ENCODE measurements around the gene IL18. TPM values are rescaled to one million over a fixed set of nuclear protein-coding genes. Genes with fewer than 3 reads are reported as not detected.
A peak's percentile ranks its signal among the peaks of the same experiment; 100 is the strongest.

IL18 gene
- total RNA-seq (10 to 100 TPM in 2 of 9 donors, 1 to 10 TPM in 6, under 1 TPM in 1; 0.88 to 23.9 (median 2.0) TPM), polyA plus RNA-seq (1 to 10 TPM; 1.1 to 3.4 TPM)
- long read RNA-seq, donor 1, partial matches to known transcripts, result 0 of 1 reads
- long read RNA-seq, donor 1, other reads (novel, unspliced or antisense), result 1 of 1 reads
- long read RNA-seq, donor 2, partial matches to known transcripts, result 0 of 2 reads
- long read RNA-seq, donor 2, other reads (novel, unspliced or antisense), result 1 of 2 reads
- long read RNA-seq, donor 3, result 0 reads

GRCh38 chr11:112163875-112164685 lies at the start of gene IL18:
Gene IL18, minus strand, starts transcription at chr11:112164094. Its CDS starts 9,041 bp downstream, at chr11:112155053.
- TF ChIP-seq POLR2A (IDR thresholded peaks at IDR 0.05) (no peak), CTCF (IDR thresholded peaks at IDR 0.05) (no peak)
- ATAC-seq (peak; percentile 44 to 64 (median 50)), DNase-seq (peak in 2 of 5 donors; percentile 45 to 64)
- intact Hi-C loops (cut with DNase I), result loop anchor here in 2 of 10 donors (10.0 kb wide), 1 partner anchor 49 kb away; no protein-coding TSS in a partner anchor
- H3K4me3 ChIP-seq, result peak within 1 kb of the TSS in 8 of 12 donors; percentile 13 to 58 (median 23)
- peak within 1 kb of the TSS in 2 of 12 donors; percentile 9 to 84 for H3K27ac ChIP-seq
- 70 to 79% (median 74%) methylated on average over 12 of the region's 12 CpGs for WGBS, 4 donors
- H3K36me3 ChIP-seq, result no peaks in the 10 kb centered on the region
- no peaks in the 10 kb centered on the region for H3K27me3 ChIP-seq
- peaks cover 0 to 22% (median 0%) of the 10 kb centered on the region in 12 donors for H3K4me1 ChIP-seq
- no peaks in the 10 kb centered on the region for H3K9me3 ChIP-seq

- H3K9me3 ChIP-seq, result no peaks in the 10 kb centered on the region
- peaks cover 0 to 39% (median 0%) of the 10 kb centered on the region in 9 donors for H3K36me3 ChIP-seq
- intact Hi-C loops (cut with DNase I), result loop anchor here in 3 of 10 donors (10.0 kb wide), 3 partner anchors 352 to 1322 kb away; no protein-coding TSS in a partner anchor
- H3K4me3 ChIP-seq, result no peak overlapping the region
- TF ChIP-seq CTCF (IDR thresholded peaks at IDR 0.05), result no peak
- H3K27ac ChIP-seq, result no peak overlapping the region
- DNase-seq, result no peak
- ATAC-seq, result peak in 2 of 4 donors; percentile 40 to 52
- peaks cover 0 to 7% (median 0%) of the 10 kb centered on the region in 12 donors for H3K4me1 ChIP-seq
- H3K27me3 ChIP-seq, result no peaks in the 10 kb centered on the region
These were observed 48.8 kb upstream of the IL18 start for GRCh38 chr11:112212710-112213109.

- Histone ChIP-seq H3K36me3 (peaks cover 0 to 37% (median 0%) of the 10 kb centered on the region in 9 donors), H3K9me3 (no peaks in the 10 kb centered on the region), H3K27ac (no peak overlapping the region), H3K27me3 (no peaks in the 10 kb centered on the region), H3K4me3 (no peak overlapping the region), H3K4me1 (peaks cover 0 to 7% (median 0%) of the 10 kb centered on the region in 12 donors)
- WGBS, 4 donors, result 85 to 96% (median 94%) methylated on average over 3 of the region's 3 CpGs
- intact Hi-C loops (cut with DNase I), result loop anchor here in 3 of 10 donors (10.0 kb wide), 3 partner anchors 353 to 1323 kb away; no protein-coding TSS in a partner anchor
- DNase-seq (no peak), ATAC-seq (no peak)
- TF ChIP-seq CTCF (IDR thresholded peaks at IDR 0.05), result no peak
- no peak for TF ChIP-seq POLR2A (IDR thresholded peaks at IDR 0.05)
These were observed 48.4 kb upstream of the IL18 start for GRCh38 chr11:112212290-112212689.

- Histone ChIP-seq H3K27me3 (no peaks in the 10 kb centered on the region), H3K27ac (no peak overlapping the region), H3K9me3 (no peaks in the 10 kb centered on the region), H3K4me3 (no peak overlapping the region), H3K4me1 (peaks cover 0 to 7% (median 0%) of the 10 kb centered on the region in 12 donors), H3K36me3 (peaks cover 0 to 31% (median 0%) of the 10 kb centered on the region in 9 donors)
- DNase-seq, result no peak
- intact Hi-C loops (cut with DNase I), result loop anchor here in 3 of 10 donors (10.0 kb wide), 3 partner anchors 353 to 1323 kb away; no protein-coding TSS in a partner anchor
- ATAC-seq, result no peak
- WGBS, 4 donors, result 62 to 64% (median 63%) methylated on average over 2 of the region's 2 CpGs
- no peak for TF ChIP-seq POLR2A (IDR thresholded peaks at IDR 0.05)
- no peak for TF ChIP-seq CTCF (IDR thresholded peaks at IDR 0.05)
These were observed 47.6 kb upstream of the IL18 start for GRCh38 chr11:112211536-112211935.
